Breast epithelium (tissue), 3 donors: ENCODE measurements around the gene RNF11.

ENCODE experiments used
- POLR2A ChIP-seq: fragments of 450-650 bp; IDR thresholded peaks from one replicate; pipeline ENCODE4 v1.6.1; 2016; ENCODE audit warnings: antibody characterized with exemption, mild to moderate bottlenecking, moderate library complexity
- POLR2AphosphoS5 ChIP-seq, 3 donors: sonication (generic); formaldehyde crosslinking; IDR thresholded peaks; one replicate each; pipeline ENCODE4 v1.6.1; 2017; ENCODE audit warnings: antibody characterized with exemption in 3 of 3
- TF ChIP-seq, protein P1 (sequence below), 3 donors: fragments of 450-650 bp; IDR thresholded peaks; one replicate each; pipeline ENCODE4 v1.5.1; 2016 to 2017; ENCODE audit warnings: antibody characterized with exemption in 3 of 3, mild to moderate bottlenecking in 3 of 3, moderate library complexity in 3 of 3

DNA sequence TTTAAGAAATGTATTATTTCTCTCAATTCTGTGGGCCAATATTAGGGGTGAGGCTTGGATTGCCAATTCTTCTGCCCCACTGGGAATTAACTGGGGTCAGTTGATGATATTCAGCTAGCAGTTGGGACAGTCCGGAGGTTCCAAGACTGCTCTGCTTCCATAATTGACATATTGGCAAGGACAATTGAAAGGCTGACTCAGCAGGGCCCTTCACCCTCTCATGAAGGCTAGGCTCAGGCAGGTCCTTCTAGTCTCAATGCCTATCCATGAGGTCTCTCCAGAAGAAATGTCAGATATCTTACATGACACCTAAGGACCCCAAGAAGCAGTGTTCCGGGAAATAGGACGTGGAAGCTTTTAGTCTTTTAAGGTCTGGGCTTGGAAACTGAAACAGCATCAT, 13.3 kb upstream of the RNF11 start:
- TF ChIP-seq POLR2AphosphoS5 (IDR thresholded peaks at IDR 0.05) = no peak
- TF ChIP-seq, protein P1, sequence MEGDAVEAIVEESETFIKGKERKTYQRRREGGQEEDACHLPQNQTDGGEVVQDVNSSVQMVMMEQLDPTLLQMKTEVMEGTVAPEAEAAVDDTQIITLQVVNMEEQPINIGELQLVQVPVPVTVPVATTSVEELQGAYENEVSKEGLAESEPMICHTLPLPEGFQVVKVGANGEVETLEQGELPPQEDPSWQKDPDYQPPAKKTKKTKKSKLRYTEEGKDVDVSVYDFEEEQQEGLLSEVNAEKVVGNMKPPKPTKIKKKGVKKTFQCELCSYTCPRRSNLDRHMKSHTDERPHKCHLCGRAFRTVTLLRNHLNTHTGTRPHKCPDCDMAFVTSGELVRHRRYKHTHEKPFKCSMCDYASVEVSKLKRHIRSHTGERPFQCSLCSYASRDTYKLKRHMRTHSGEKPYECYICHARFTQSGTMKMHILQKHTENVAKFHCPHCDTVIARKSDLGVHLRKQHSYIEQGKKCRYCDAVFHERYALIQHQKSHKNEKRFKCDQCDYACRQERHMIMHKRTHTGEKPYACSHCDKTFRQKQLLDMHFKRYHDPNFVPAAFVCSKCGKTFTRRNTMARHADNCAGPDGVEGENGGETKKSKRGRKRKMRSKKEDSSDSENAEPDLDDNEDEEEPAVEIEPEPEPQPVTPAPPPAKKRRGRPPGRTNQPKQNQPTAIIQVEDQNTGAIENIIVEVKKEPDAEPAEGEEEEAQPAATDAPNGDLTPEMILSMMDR (IDR thresholded peaks at IDR 0.05) = no peak
- TF ChIP-seq POLR2A = no peak
